Head of caudate nucleus (tissue), 42 donors: Measurements from ENCODE around the gene FAM3B.

ENCODE experiments used
- DNase-seq, 42 donors: peaks; one replicate each; pipeline versions ENCODE4 v3.0.0 to v3.0.0-alpha.2; 2020 to 2021; ENCODE audit warnings: mixed read lengths in 7 of 42
- intact Hi-C: fragments of 100-400 bp; cut with DNase I; formaldehyde crosslinking; loops from one replicate; pipeline ENCODE4 v1.15.0; 2022

The FAM3B gene

DNA sequence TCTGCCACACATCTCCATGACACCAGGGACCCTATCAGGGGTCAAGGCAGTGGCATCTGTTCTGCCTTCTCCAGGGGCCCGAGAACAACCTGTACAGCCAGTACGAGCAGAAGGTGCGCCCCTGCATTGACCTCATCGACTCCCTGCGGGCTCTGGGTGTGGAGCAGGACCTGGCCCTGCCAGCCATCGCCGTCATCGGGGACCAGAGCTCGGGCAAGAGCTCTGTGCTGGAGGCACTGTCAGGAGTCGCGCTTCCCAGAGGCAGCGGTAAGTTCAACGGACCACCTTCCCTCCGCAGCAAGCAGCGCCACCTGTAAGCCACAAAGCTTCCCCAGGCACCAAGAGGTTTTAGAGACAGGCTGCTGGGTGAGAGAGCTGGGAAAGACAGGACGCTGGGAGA, 61.1 kb downstream of the FAM3B start:
- intact Hi-C loops, result no loop called here

DNA sequence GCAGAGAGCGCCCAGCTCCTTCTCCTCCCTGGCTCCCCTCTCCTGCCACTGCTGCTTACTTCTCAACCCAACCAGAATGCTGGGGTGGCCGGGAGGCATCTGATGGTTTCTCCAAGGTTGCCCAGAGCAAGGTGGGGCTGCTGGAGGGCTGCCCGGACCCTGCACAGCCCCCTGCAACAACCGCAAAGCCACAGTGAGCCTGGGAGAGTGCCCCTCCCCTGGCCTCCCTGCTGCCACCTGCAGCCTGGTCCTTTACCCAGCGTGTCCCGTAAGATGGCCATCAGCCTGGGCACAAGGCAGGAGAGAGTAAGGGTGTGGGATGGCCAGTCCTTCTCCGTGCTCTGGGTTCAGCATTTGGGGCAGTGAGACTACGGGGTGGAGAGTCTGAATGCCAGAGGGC, 62.2 kb downstream of the FAM3B start:
- DNase-seq, result no peak
- intact Hi-C loops, result no loop called here

More for the DNA sequence above, 61.1 kb downstream of the FAM3B start:
- peak in 3 of 42 donors; percentile 7 to 12 (median 10) for DNase-seq

DNA sequence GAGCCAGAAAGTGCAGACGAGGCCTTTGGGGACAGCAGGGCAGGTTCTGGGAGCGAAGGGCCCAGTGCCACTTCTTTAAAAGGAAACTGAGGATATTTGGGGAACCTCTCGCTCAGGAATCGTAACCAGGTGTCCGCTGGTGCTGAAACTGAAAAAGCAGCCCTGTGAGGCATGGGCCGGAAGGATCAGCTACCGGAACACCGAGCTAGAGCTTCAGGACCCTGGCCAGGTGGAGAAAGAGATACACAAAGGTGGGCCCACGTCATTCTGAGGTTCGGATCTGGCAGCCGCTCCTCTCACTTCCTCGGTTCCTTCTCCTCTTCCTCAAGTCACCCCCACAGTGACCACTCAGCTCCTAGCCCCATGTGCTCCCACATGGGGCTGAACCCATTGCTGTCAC, 63.3 kb downstream of the FAM3B start:
- DNase-seq, result peak in 1 of 42 donors; percentile 19
- intact Hi-C loops, result no loop called here

DNA sequence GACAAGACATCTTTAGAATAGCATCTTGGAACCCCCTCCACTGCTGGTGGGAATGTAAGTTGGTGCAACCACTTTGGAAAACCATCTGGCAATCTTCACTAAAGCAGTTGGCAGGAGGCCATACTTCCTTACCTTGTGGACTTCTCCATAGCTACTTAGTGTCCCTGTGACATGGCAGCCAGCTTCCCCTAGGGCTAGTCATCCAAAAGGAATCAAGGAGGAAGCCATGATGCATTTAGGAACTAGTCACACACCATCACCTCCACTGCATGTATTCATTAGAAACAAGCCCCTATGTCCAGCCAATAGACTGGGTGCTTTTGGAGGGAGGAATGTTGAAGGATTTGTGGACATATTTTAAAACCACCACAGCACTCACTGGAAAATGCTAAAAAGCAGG, 65.1 kb downstream of the FAM3B start:
- DNase-seq, result no peak
- intact Hi-C loops, result no loop called here

DNA sequence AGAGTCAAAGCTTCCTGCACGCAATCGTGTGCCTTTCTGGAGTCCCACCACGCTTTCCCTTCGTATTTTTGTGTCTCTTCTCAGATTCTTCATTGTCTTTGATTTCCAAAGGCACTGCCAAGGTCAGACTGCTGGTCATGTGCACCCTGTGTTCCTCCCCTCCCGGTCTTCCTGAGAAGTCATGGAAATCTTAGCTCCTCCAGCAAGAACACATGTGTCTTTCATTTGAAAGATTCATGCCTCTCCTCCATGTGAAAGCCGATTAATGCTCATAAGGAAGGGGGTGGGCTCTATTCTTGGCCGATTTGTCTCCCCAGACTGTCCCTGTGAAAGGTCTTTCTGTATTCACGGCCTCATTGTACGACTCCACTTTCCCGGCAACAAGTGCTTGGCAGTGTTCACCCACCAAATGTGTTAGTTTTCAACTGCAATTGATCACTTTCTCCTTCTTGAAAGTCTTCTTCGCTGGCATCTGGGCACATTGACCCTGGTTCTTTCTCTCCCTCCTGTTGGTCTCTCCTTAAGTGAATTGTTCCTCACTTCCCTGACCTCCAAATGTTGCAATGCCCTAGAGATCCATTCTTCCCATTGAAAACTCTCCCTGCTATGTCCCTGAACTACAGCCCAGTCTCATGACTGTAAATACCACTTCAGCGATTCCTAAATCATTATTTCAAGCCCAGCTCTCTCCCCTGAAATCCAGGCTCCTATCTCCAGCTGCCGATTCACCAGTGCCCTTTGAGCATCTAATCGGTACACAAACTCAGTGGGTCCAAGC, 70.6 kb downstream of the FAM3B start:
- intact Hi-C loops, result no loop called here
- no peak for DNase-seq

DNA sequence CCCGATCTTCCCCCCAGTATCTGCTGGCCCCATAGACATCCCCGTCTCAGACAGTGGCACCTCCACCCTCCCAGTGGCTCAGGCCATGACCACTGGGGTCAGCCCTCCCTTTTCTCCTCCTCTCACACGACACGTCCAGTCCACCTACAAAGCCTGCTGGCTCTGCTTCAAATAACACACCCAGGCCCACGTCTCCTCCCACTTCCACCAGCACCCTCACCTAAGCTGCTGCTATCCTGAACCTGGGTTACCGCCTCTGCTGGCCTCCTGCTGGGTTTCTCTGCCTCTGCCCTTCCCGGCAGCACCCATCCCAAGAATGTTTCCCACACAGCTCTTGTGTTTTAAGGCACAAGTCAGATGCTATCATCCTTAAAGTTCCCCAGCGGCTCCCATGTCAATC, 71.2 kb downstream of the FAM3B start:
- no peak for DNase-seq
- intact Hi-C loops, result no loop called here

DNA sequence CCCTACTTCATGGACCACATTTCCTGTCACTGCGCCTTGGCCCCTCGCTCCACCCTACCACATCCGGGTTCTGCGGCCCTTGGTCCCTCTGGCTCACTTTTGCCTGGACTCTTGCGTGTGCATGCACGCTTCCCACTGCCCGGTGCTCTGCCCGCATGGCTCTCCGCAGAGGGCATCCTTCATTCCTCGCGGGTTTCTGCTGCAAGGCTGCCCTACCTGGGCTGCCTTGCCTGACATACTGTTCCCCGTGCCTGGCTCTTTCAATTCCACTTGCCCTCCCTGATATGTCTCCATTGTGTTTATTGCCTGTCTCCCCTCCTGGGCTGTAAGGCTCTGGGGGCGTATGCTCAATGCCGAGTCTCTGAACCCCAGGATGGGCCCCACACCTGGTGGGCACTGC, 71.7 kb downstream of the FAM3B start:
- intact Hi-C loops, result no loop called here
- DNase-seq, result no peak

DNA sequence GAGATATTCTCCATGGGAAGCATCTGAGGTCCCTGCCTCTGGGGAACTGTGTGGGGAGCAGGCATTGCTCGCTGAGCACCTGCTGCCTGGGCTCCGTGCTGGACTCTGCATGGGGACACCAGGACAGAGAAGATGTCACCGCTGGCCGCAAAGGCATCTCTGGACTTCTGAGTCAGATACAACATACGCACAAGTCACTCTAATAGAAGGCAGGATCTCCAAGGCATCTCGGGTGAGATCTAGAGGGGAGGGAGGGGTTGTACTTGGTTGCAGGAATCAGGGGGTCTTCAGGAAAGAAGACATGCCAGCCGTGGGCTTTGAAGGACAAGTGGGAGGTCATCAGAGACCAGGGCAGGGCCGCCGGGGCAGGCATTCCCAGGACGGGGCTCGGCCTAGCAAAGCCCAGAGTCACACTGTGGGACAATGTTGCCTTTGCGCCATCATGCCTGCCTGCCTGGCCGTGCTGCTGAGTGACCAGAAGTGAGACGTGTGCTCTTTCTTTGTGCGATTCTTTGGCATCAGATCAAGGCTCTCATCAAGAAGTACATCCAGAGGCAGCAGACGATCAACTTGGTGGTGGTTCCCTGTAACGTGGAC, 73.5 kb downstream of the FAM3B start:
- intact Hi-C loops, result no loop called here
- DNase-seq, result no peak

DNA sequence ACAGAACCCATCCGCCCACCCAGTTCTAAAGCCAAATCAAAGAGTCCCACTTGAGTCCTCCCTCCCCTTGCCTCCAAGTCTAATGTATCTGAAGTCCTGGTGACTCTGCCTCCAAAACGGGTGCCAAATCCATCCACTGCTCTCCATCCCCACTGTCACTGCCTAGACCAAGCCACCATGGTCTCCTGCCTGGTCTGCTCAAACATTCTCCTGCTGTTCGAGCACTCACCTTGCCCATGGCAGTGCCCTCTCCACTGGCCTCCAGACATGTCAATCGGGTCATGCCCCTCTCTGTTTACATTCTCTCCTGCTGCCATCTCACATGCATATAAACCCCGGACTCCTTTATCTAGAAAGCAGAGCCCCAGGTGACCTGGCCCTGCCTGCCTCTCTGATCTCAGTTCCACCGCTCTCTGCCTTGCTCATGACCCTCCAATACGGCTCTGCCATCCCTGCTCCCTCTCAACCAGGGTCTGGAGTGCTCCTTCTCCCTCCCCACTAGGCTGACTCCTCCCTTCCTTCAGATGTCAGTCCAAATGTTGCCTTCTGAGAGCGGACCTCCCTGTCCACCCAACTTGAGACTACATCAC, 77.4 kb downstream of the FAM3B start:
- DNase-seq, result peak in 1 of 42 donors; percentile 7
- intact Hi-C loops, result no loop called here

DNA sequence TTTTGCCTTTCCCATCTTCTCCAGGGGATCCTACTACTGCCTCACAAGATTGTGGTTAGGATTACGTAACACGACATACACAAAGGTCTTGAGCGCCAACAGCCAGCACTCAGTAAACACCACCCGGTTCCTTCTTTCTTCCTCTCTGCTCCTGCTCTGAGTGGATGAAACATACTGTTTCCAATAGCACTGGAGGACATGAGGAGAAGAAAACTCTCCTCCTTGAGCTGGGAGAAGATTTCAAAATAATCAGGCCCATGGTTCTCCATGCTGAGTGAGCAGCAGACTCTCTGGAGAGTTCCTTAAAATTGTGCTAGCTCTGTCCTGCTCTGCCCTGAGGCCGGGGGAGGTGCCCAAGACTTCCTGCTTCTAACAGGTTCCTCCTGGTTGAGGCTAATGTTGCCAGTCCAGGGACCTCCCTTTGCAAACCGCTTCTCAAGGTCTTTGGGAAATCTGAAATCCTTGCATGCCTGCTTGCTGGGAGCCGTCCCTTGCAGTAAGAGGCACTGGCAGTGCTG, 80.0 kb downstream of the FAM3B start:
- peak in 19 of 42 donors; percentile 7 to 51 (median 21) for DNase-seq
- intact Hi-C loops, result no loop called here

DNA sequence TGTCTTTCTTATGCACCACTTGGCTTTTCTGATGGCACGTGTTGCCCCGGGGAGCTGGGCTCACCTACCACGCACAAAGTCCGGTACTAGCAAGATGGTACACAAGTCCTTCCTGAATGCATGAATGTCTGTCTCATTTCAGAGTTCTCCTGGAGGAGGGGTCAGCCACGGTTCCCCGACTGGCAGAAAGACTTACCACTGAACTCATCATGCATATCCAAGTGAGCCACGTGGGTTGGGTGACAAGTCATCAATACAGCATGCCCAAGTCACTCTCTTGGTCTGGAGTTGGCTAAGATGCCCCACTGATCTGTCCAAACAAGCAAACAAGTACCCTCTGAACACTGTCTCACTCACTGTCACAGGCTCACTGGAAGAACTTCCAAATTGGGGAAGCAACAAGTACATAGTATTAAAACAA, 80.9 kb downstream of the FAM3B start:
- DNase-seq, result peak in 1 of 42 donors; percentile 18
- intact Hi-C loops, result no loop called here

DNA sequence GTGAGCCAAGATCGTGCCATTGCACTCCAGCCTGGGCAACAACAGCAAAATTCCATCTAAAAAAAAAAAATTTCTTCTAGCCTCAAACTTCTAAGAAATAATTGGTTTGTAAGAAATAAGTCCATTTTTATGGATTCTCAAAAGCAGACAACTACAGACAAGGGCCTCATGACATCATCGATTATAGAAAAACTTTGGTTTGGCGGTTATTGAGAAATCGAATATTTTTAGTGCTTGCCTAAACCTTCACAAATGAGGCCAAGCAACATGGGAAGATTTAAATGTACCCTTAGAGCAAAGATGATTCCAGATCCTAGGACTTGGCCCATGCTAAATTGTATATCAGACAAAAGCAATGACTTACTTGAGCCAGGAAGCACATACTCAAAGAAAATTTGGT, 81.7 kb downstream of the FAM3B start:
- intact Hi-C loops, result no loop called here
- DNase-seq, result no peak

DNA sequence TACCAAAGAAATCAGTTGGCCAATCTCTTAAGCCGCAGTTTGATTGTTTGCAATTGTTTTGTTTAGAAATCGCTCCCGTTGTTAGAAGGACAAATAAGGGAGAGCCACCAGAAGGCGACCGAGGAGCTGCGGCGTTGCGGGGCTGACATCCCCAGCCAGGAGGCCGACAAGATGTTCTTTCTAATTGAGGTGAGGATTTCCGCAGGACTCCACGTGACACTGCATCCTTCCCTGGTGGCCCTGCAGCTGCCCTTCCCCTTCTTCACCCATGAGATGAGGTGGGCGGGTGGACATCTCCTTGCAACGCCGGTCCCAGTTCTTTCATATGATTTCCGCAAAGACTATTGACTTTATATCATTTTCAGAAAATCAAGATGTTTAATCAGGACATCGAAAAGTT, 82.2 kb downstream of the FAM3B start:
- intact Hi-C loops, result no loop called here
- peak in 1 of 42 donors; percentile 14 for DNase-seq

DNA sequence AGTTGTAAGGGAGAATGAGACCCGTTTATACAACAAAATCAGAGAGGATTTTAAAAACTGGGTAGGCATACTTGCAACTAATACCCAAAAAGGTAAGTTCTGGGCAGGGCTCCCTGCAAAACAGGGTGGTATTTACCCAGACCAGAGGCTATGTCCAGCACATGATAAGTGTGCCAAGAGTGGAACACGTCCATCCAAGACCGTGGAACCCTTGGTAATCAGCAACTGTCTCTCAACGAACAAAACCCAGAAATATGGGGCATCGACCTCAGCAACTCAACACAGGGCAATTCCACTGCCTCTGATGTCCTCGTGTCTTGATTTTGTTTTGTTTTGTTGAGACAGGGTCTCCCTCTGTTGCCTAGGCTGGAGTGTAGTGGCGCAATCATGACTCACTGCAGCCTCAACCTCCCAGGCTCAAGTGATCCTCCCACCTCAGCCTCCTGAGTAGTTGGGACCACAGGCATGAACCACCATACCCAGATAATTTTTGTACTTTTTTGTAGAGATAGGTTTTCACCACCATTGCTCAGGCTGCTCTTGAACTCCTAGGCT, 82.7 kb downstream of the FAM3B start:
- no peak for DNase-seq
- intact Hi-C loops, result no loop called here

DNA sequence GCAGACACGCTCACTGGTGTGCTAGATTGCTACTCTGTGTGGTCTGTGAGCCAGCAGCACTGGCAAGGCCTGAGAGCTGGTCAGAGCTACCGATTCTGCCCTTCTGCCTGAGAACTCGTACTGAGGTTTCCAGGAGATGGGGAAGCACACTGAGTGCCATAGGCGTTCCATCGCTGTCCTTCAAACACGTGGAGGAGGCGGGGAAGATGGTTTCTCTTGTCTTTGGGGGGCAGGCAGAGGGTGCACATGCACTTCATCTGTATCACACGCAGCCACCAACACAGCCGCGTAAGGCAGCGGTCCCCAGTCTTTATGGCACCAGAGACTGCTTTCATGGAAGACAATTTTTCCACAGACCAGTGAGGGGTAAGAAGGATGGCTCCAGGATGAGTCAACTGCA, 85.6 kb downstream of the FAM3B start:
- intact Hi-C loops, result no loop called here

DNA sequence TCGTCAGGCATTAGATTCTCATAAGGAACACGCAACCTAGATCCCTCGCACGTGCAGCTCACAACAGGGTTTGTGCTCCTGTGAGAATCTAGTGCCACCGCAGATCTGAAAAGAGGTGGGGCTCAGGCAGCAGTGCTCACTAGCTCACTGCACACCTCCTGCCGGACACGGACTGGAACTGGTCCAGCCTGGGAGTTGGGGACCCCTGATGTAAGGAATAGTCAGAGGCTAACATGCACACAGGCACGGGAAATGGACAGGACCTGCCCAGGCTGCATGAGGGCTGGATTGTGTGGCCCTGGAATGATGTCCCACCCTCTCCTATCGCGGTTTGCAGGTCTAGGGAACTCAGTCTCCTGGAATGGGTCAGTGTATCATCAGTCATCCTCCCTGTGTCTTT, 86.2 kb downstream of the FAM3B start:
- peak in 1 of 42 donors; percentile 18 for DNase-seq
- intact Hi-C loops, result no loop called here

More for the DNA sequence above, 85.6 kb downstream of the FAM3B start:
- peak in 1 of 42 donors; percentile 7 for DNase-seq

DNA sequence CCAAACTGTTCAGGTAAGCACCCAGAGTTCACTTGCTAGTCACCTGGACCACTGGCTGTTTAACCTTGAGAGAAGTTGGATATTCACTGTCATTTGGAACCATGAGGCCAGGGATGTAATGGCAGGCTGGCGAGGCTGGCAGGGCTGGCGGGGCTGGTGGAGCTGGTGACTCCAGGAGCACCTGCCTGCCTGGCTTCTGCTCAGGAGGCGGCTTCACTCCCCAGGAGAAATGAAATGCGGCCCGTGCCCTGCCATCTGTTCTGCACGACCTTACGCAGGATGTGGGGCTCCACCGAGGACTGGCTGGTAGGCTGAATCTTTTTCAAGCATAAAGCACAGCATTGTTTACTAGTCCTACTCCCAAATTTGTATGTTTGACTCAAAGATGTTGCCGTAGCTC, 86.7 kb downstream of the FAM3B start:
- intact Hi-C loops, result no loop called here
- peak in 1 of 42 donors; percentile 23 for DNase-seq

DNA sequence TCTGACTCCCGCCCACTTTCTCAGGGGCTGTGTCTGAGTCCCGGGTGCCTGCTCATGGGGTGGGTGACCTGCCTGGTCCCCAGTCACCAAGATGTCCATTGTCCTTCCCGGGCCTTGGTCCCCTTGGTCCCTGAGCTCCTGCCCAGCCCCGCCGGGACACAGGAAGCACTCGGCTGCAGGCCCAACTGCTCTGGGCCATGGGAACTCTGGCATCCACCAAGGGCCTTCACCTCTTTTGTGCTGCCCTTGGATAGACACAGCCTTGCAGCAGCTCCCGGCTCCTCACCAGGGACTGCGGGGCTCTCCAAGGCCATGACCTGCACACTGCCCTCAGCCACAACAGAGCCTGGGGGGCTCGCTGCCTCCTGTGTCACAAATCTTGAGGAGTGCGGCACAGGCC, 87.4 kb downstream of the FAM3B start:
- intact Hi-C loops, result no loop called here
- peak in 1 of 42 donors; percentile 14 for DNase-seq

DNA sequence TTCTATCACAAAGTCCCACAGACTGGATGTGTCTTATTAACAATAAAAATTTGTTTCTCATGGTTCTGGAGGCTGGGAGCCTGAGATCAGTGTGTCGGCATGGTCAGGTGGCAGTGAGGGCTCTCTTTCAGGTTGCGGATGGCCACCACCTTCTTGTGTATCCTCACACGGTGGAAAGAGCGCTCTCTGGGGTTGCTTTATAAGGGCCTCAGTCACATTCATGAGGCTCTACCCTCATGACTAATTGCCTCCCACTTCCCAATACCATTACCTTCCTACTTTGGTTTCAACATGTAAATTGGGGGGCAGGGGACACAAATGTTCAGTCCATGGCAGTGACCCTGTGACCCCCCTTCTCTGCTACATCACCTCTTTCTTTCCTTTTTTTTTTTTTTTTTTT, 88.7 kb downstream of the FAM3B start:
- intact Hi-C loops, result no loop called here
- DNase-seq, result no peak

DNA sequence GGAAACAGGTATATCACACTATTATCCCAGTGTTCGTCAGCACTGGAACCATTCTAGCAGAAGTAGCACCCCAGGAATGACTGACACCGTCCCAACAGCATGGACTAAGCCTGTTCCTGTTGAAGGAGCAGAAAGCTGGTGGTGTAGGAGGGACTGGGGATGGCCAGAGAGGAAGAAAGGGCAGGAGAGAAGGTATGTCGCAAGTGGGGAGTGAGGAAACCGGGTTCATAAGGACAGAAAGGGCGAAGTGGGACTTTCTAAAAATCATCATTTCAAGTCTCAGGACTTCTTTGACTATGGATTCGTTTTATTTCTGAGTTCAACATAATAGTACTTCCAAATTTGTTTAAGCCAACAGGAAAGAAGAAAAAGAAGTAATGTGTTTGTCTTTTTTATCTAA, 89.7 kb downstream of the FAM3B start:
- DNase-seq, result no peak
- intact Hi-C loops, result no loop called here
